Uterus (tissue), 4 donors: Measurements from ENCODE around the gene EYS. TPM values are rescaled to one million over a fixed set of nuclear protein-coding genes. Genes with fewer than 3 reads are reported as not detected.

Experiments used
- DNase-seq, 2 donors: peaks; one replicate each; pipeline ENCODE4 v3.0.0-alpha.2; 2019 to 2020
- H3K27ac ChIP-seq, 2 donors: fragments of 200-600 bp; sonication (generic); 1 replicate in 1 of 2; 2 replicates in 1 of 2; pipeline ENCODE4 v1.5.1; 2016 to 2018
- H3K27me3 ChIP-seq, 2 donors: fragments of 200-600 bp; sonication (generic); one replicate each; pipeline ENCODE4 v1.5.1; 2018 to 2019; ENCODE audit warnings: control low read depth in 1 of 2
- H3K36me3 ChIP-seq, 2 donors: fragments of 200-600 bp; sonication (generic); one replicate each; pipeline ENCODE4 v1.5.1; 2019; ENCODE audit warnings: control low read depth in 1 of 2
- H3K4me1 ChIP-seq, 2 donors: fragments of 200-600 bp; sonication (generic); one replicate each; pipeline ENCODE4 v1.5.1; 2018 to 2019; ENCODE audit warnings: control low read depth in 1 of 2
- H3K4me3 ChIP-seq, 2 donors: fragments of 200-600 bp; sonication (generic); 1 replicate in 1 of 2; 2 replicates in 1 of 2; pipeline ENCODE4 v1.5.1; 2018 to 2019; ENCODE audit warnings: mild to moderate bottlenecking in 1 of 2
- H3K9me3 ChIP-seq, 2 donors: fragments of 200-600 bp; sonication (generic); one replicate each; pipeline ENCODE4 v1.5.1; 2019; ENCODE audit warnings: control low read depth in 1 of 2
- POLR2A ChIP-seq, 2 donors: fragments of 450-650 bp; IDR thresholded peaks; one replicate each; pipeline ENCODE4 v1.6.1; 2016; ENCODE audit warnings: antibody characterized with exemption in 2 of 2, mild to moderate bottlenecking in 1 of 2, moderate library complexity in 1 of 2
- intact Hi-C: fragments of 100-400 bp; cut with DNase I; formaldehyde crosslinking; loops from one replicate; pipeline ENCODE4 v1.15.1; 2023; ENCODE audit warnings: low total_unique reads
- total RNA-seq, 4 donors: library from RNA; depleted of rRNA in 3 of 4; stranded (reverse); fragments of >200 nt in 3 of 4; gene quantifications; one replicate each; pipeline versions ENCODE4 v1.1.0 to v1.2.4, GENCODE V29; 2014 to 2023
- TF ChIP-seq, protein P1 (sequence below), 4 experiments: fragments of 200-600 bp in 2 of 4; fragments of 450-650 bp in 2 of 4; sonication (generic) in 2 of 4; IDR thresholded peaks; one replicate each; pipeline ENCODE4 v1.5.1; 2016 to 2019; ENCODE audit warnings: antibody characterized with exemption in 4 of 4, mild to moderate bottlenecking in 2 of 4, moderate library complexity in 1 of 4
- donor health status: DM: yes; HTN: yes; CAD: no.

EYS gene
- total RNA-seq, 4 donors from 2014 or later = 1.3 TPM; not detected in 3

DNA sequence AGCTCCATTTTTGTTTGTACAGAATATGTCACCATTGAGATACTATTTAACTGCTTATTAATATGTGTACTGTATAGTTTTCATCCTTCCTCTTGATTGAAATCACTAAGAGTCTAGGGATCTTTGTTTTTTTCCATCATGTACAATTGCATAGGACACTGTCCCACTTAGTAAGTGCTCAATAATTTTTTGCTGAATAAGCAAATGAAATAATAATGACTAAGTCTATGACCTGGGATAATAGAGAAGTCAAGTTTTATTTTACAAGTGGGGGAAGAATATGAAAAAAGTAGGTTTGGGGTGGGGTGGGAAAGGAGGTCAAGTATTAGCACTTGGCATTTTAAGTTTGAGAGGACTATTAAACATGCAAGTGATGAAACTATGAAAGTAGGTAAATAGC is 4.5 kb upstream of the EYS start:
- Histone ChIP-seq H3K4me1 (no peaks in the 10 kb centered on the region), H3K27me3 (no peaks in the 10 kb centered on the region), H3K36me3 (no peaks in the 10 kb centered on the region), H3K4me3 (no peak overlapping the region), H3K9me3 (no peaks in the 10 kb centered on the region), H3K27ac (no peak overlapping the region)
- intact Hi-C loops = no loop called here
- DNase-seq = no peak
- TF ChIP-seq, protein P1, sequence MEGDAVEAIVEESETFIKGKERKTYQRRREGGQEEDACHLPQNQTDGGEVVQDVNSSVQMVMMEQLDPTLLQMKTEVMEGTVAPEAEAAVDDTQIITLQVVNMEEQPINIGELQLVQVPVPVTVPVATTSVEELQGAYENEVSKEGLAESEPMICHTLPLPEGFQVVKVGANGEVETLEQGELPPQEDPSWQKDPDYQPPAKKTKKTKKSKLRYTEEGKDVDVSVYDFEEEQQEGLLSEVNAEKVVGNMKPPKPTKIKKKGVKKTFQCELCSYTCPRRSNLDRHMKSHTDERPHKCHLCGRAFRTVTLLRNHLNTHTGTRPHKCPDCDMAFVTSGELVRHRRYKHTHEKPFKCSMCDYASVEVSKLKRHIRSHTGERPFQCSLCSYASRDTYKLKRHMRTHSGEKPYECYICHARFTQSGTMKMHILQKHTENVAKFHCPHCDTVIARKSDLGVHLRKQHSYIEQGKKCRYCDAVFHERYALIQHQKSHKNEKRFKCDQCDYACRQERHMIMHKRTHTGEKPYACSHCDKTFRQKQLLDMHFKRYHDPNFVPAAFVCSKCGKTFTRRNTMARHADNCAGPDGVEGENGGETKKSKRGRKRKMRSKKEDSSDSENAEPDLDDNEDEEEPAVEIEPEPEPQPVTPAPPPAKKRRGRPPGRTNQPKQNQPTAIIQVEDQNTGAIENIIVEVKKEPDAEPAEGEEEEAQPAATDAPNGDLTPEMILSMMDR (IDR thresholded peaks at IDR 0.05) = no peak
- TF ChIP-seq POLR2A (IDR thresholded peaks at IDR 0.05) = no peak

- no peak overlapping the region for H3K27ac ChIP-seq
- no peaks in the 10 kb centered on the region for H3K36me3 ChIP-seq
- H3K9me3 ChIP-seq = no peaks in the 10 kb centered on the region
- no peak overlapping the region for H3K4me3 ChIP-seq
- no peaks in the 10 kb centered on the region for H3K27me3 ChIP-seq
- no peak for DNase-seq
- H3K4me1 ChIP-seq = no peaks in the 10 kb centered on the region
- no peak for TF ChIP-seq POLR2A (IDR thresholded peaks at IDR 0.05)
- TF ChIP-seq, protein P1 (IDR thresholded peaks at IDR 0.05) = no peak
- intact Hi-C loops = no loop called here
These were observed 2.2 kb upstream of the EYS start for GRCh38 chr6:65709099-65709830.

DNA sequence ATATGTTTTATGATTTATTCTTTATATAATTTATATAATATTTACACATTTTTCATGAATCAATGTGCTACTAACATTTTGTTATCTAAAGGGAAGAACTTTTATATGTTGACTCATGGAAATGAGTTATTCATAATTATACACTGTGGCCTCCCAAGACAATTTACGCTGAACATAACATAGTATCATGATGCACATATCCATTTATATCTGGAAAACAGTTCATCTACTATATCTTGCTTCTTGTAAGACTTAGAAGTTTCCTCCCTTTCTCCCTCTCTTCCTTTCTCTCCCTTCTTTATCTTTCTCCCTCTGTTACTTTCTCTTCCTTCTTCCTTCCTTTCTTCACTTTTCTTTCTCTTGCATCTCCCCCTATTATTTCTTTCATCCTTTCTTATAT is 1.1 kb upstream of the EYS start:
- DNase-seq = no peak
- no peak overlapping the region for H3K27ac ChIP-seq
- no peak for TF ChIP-seq POLR2A (IDR thresholded peaks at IDR 0.05)
- no peaks in the 10 kb centered on the region for H3K36me3 ChIP-seq
- H3K4me1 ChIP-seq = no peaks in the 10 kb centered on the region
- H3K9me3 ChIP-seq = no peaks in the 10 kb centered on the region
- H3K4me3 ChIP-seq = no peak overlapping the region
- no peaks in the 10 kb centered on the region for H3K27me3 ChIP-seq
- intact Hi-C loops = no loop called here

DNA sequence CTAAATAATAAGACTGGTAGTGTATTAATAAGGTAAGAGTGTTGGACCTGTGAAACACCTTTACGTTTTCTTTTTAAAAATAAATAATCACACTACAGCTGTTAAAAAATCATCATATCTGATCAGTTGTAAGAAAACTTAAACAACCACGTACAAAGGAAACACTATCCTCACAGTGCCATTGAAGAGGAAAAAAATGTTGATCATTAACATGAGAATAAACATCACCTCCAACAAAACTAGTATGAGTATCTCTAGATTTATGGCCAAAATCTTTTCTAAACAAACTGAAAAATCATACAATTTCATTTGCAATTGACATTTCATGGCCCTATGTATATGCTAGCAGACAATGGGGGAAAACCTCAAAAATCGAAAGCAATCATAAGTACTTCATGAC is 590 bp downstream of the EYS start:
- no peak overlapping the region for H3K27ac ChIP-seq
- no peaks in the 10 kb centered on the region for H3K27me3 ChIP-seq
- DNase-seq = no peak
- H3K36me3 ChIP-seq = no peaks in the 10 kb centered on the region
- no peaks in the 10 kb centered on the region for H3K9me3 ChIP-seq
- intact Hi-C loops = no loop called here
- no peak overlapping the region for H3K4me3 ChIP-seq
- H3K4me1 ChIP-seq = no peaks in the 10 kb centered on the region
- TF ChIP-seq POLR2A (IDR thresholded peaks at IDR 0.05) = no peak
- TF ChIP-seq, protein P1 (IDR thresholded peaks at IDR 0.05) = no peak

- no peaks in the 10 kb centered on the region for H3K9me3 ChIP-seq
- H3K27ac ChIP-seq = no peak overlapping the region
- H3K4me3 ChIP-seq = no peak overlapping the region
- no peak for TF ChIP-seq POLR2A (IDR thresholded peaks at IDR 0.05)
- TF ChIP-seq, protein P1 (IDR thresholded peaks at IDR 0.05) = no peak
- no peaks in the 10 kb centered on the region for H3K27me3 ChIP-seq
- DNase-seq = no peak
- intact Hi-C loops = no loop called here
- no peaks in the 10 kb centered on the region for H3K36me3 ChIP-seq
- no peaks in the 10 kb centered on the region for H3K4me1 ChIP-seq
These were observed 5.7 kb downstream of the EYS start for GRCh38 chr6:65701325-65701724.
